AG04450 (cell line): ENCODE data around the gene SIRPB1. TPM values are rescaled to one million over a fixed set of nuclear protein-coding genes. Genes with fewer than 3 reads are reported as not detected.

Source experiments
- CTCF ChIA-PET: fragments of 300-600, 350-600 bp; formaldehyde crosslinking; extraction: SDS; loops from one replicate; lab custom pipeline; 2022; ENCODE audit warnings: antibody characterized with exemption, inconsistent platforms; lab: Charles Lee
- POLR2A ChIA-PET: fragments of 350-600 bp; formaldehyde crosslinking; extraction: SDS; loops from one replicate; lab custom pipeline; 2021; ENCODE audit warnings: antibody characterized with exemption, inconsistent platforms; lab: Yijun Ruan, JAX
- DNase-seq: peaks from one replicate; pipeline ENCODE4 v3.0.0-alpha.2; 2011; ENCODE audit warnings: low read depth, low spot score
- H3K27ac ChIP-seq: one replicate; pipeline ENCODE4 v1.5.1; 2012; ENCODE audit warnings: low read depth, low read length, control low read depth
- H3K27me3 ChIP-seq: one replicate; pipeline ENCODE4 v1.6.0; 2012; ENCODE audit warnings: low read length; ENCODE audit not compliant: control insufficient read depth, insufficient read depth
- H3K4me3 ChIP-seq: 2 replicates; pipeline ENCODE4 v1.5.1; 2011; ENCODE audit warnings: mild to moderate bottlenecking, low read depth, low read length, control low read depth
- H3K9me3 ChIP-seq: 2 replicates; pipeline ENCODE4 v1.5.1; 2012; ENCODE audit warnings: low read length; ENCODE audit not compliant: control insufficient read depth, insufficient read depth
- CTCF ChIP-seq: IDR thresholded peaks from 2 replicates; pipeline ENCODE4 v1.5.1; 2011; ENCODE audit warnings: low read depth, low read length, control low read depth, inconsistent platforms
- polyA plus RNA-seq: library from polyadenylated mRNA; depleted of rRNA; stranded (reverse); fragments of >200 nt; gene quantifications from 2 replicates; pipeline ENCODE4 v1.2.3, GENCODE V29; 2011

Gene SIRPB1
- polyA plus RNA-seq, 1 experiment = not detected

- Histone ChIP-seq H3K4me3 (no peak overlapping the region), H3K27me3 (peaks cover 10% of the 10 kb centered on the region), H3K9me3 (no peaks in the 10 kb centered on the region), H3K27ac (no peak overlapping the region)
- ChIA-PET CTCF (no interaction called here), POLR2A (no interaction called here)
- no peak for TF ChIP-seq CTCF
- no peak for DNase-seq
Measured at GRCh38 chr20:1632178-1632577, 12.4 kb upstream of the SIRPB1 start.

GRCh38 chr20:1631309-1632151 lies 11.7 kb upstream of the SIRPB1 start:
- POLR2A ChIA-PET = no interaction called here
- no peak overlapping the region for H3K27ac ChIP-seq
- DNase-seq = no peak
- no peak for TF ChIP-seq CTCF
- H3K9me3 ChIP-seq = no peaks in the 10 kb centered on the region
- CTCF ChIA-PET = no interaction called here
- peaks cover 12% of the 10 kb centered on the region for H3K27me3 ChIP-seq
- H3K4me3 ChIP-seq = no peak overlapping the region

- H3K27me3 ChIP-seq = peaks cover 12% of the 10 kb centered on the region
- POLR2A ChIA-PET = no interaction called here
- no peak overlapping the region for H3K4me3 ChIP-seq
- DNase-seq = no peak
- CTCF ChIA-PET = no interaction called here
- TF ChIP-seq CTCF = no peak
- H3K9me3 ChIP-seq = no peaks in the 10 kb centered on the region
- H3K27ac ChIP-seq = no peak overlapping the region
Measured at GRCh38 chr20:1630186-1630585, 10.4 kb upstream of the SIRPB1 start.

GRCh38 chr20:1629321-1629720 lies 9.5 kb upstream of the SIRPB1 start:
- CTCF ChIA-PET = no interaction called here
- peaks cover 12% of the 10 kb centered on the region for H3K27me3 ChIP-seq

More at GRCh38 chr20:1629321-1629720, 9.5 kb upstream of the SIRPB1 start:
- no peak for DNase-seq
- Histone ChIP-seq H3K9me3 (no peaks in the 10 kb centered on the region), H3K4me3 (no peak overlapping the region), H3K27ac (no peak overlapping the region)
- POLR2A ChIA-PET = no interaction called here
- TF ChIP-seq CTCF = no peak
